Uterus (tissue), 2 donors: ENCODE measurements around the gene HTT.

Experiments used
- CTCF ChIP-seq, 4 experiments: fragments of 200-600 bp in 2 of 4; fragments of 450-650 bp in 2 of 4; sonication (generic) in 2 of 4; IDR thresholded peaks; one replicate each; pipeline ENCODE4 v1.5.1; 2016 to 2019; ENCODE audit warnings: antibody characterized with exemption in 4 of 4, mild to moderate bottlenecking in 2 of 4, moderate library complexity in 1 of 4
- POLR2A ChIP-seq, 2 donors: fragments of 450-650 bp; IDR thresholded peaks; one replicate each; pipeline ENCODE4 v1.6.1; 2016; ENCODE audit warnings: antibody characterized with exemption in 2 of 2, mild to moderate bottlenecking in 1 of 2, moderate library complexity in 1 of 2

GRCh38 chr4:3060946-3061345 lies 13.5 kb upstream of the HTT start:
- TF ChIP-seq CTCF (IDR thresholded peaks at IDR 0.05) (no peak), POLR2A (IDR thresholded peaks at IDR 0.05) (no peak)
